Prostate gland (tissue), 2 donors: ENCODE data around the gene ABCD2. TPM values are rescaled to one million over a fixed set of nuclear protein-coding genes. Genes with fewer than 3 reads are reported as not detected.
"Not testable (repeated sequence)": the region's sequence is repeated elsewhere in the genome, so short reads cannot be mapped to it uniquely, and the experiment has no call there.

Experiments
- DNase-seq: peaks from one replicate; pipeline ENCODE4 v3.0.0-alpha.2; 2019; ENCODE audit warnings: low spot score
- H3K27ac ChIP-seq, 2 donors: fragments of 200-600 bp; sonication (generic); 2 replicates each; pipeline ENCODE4 v1.5.1; 2017 to 2019
- H3K27me3 ChIP-seq: fragments of 200-600 bp; sonication (generic); replicated peaks from 2 replicates; pipeline ENCODE4 v1.5.1; 2019; ENCODE audit not compliant: insufficient read depth
- H3K36me3 ChIP-seq, 2 donors: fragments of 200-600 bp; sonication (generic); 1 replicate in 1 of 2; 2 replicates in 1 of 2; pipeline versions ENCODE4 v1.5.1 to v1.8.1; 2017 to 2019
- H3K4me1 ChIP-seq: fragments of 200-600 bp; sonication (generic); replicated peaks from 2 replicates; pipeline ENCODE4 v1.5.1; 2019
- H3K4me3 ChIP-seq, 2 donors: fragments of 200-600 bp; sonication (generic); 2 replicates each; pipeline ENCODE4 v1.5.1; 2017 to 2019
- H3K9me3 ChIP-seq: fragments of 200-600 bp; sonication (generic); 2 replicates; pipeline ENCODE4 v1.5.1; 2017
- POLR2A ChIP-seq: fragments of 450-650 bp; IDR thresholded peaks from one replicate; pipeline ENCODE4 v1.6.1; 2016; ENCODE audit warnings: antibody characterized with exemption, mild to moderate bottlenecking
- POLR2AphosphoS5 ChIP-seq: sonication (generic); formaldehyde crosslinking; IDR thresholded peaks from one replicate; pipeline ENCODE4 v1.6.1; 2017; ENCODE audit warnings: antibody characterized with exemption
- WGBS: methylation state at CpG from one replicate; pipeline ENCODE4 v1.1.5; 2018; 5-methylcytosine and 5-hydroxymethylcytosine counted together
- intact Hi-C: fragments of 100-400 bp; cut with DNase I; formaldehyde crosslinking; loops from one replicate; pipeline ENCODE4 v1.14.2; 2022
- total RNA-seq, 2 donors: library from RNA; depleted of rRNA; stranded (reverse); fragments of >200 nt; gene quantifications; one replicate each; pipeline ENCODE4 v1.1.0, GENCODE V29; 2016
- TF ChIP-seq, protein P1 (sequence below), 4 experiments: fragments of 200-600 bp in 2 of 4; fragments of 450-650 bp in 2 of 4; sonication (generic) in 2 of 4; IDR thresholded peaks; 1 replicate in 3 of 4; 2 replicates in 1 of 4; pipeline ENCODE4 v1.5.1; 2016 to 2019; ENCODE audit warnings: antibody characterized with exemption in 4 of 4, mild to moderate bottlenecking in 2 of 4, moderate library complexity in 2 of 4

The ABCD2 gene
- total RNA-seq, 2 donors from 2014 or later: 0.40 TPM; not detected in 1

- TF ChIP-seq, protein P1, sequence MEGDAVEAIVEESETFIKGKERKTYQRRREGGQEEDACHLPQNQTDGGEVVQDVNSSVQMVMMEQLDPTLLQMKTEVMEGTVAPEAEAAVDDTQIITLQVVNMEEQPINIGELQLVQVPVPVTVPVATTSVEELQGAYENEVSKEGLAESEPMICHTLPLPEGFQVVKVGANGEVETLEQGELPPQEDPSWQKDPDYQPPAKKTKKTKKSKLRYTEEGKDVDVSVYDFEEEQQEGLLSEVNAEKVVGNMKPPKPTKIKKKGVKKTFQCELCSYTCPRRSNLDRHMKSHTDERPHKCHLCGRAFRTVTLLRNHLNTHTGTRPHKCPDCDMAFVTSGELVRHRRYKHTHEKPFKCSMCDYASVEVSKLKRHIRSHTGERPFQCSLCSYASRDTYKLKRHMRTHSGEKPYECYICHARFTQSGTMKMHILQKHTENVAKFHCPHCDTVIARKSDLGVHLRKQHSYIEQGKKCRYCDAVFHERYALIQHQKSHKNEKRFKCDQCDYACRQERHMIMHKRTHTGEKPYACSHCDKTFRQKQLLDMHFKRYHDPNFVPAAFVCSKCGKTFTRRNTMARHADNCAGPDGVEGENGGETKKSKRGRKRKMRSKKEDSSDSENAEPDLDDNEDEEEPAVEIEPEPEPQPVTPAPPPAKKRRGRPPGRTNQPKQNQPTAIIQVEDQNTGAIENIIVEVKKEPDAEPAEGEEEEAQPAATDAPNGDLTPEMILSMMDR (IDR thresholded peaks at IDR 0.05): no peak
- TF ChIP-seq POLR2A (no peak), POLR2AphosphoS5 (no peak)
- no peaks in the 10 kb centered on the region for H3K9me3 ChIP-seq
- H3K4me3 ChIP-seq: no peak overlapping the region
- no peaks in the 10 kb centered on the region for H3K36me3 ChIP-seq
- H3K27me3 ChIP-seq: no peaks in the 10 kb centered on the region
- no peaks in the 10 kb centered on the region for H3K4me1 ChIP-seq
- no peak for DNase-seq
- H3K27ac ChIP-seq: no peak overlapping the region
- intact Hi-C loops: no loop called here
Observed at GRCh38 chr12:39572551-39572950, 47.1 kb downstream of the ABCD2 start.

DNA sequence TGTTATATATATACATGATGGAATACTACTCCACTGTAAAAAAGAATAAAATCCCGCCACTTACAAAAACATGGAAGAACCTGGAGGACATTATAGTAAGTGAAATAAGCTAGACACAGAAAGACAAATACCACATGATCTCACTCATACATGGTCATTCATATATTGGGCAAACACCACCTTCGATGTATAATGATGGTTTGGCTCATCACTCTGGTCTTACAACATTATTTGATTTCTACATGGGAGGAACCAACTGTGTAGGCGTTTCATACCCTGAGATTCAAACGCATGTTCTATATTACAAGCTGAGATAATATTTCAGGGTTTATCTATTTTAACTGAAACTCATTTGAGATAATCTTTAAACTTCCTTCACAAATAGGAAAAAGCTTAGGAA, 48.3 kb downstream of the ABCD2 start:
- no peaks in the 10 kb centered on the region for H3K9me3 ChIP-seq
- no peaks in the 10 kb centered on the region for H3K36me3 ChIP-seq
- intact Hi-C loops: no loop called here
- no peak overlapping the region for H3K4me3 ChIP-seq
- TF ChIP-seq, protein P1 (IDR thresholded peaks at IDR 0.05): no peak
- TF ChIP-seq POLR2AphosphoS5 (no peak), POLR2A (no peak)
- no peaks in the 10 kb centered on the region for H3K4me1 ChIP-seq
- H3K27ac ChIP-seq: no peak overlapping the region
- 61% methylated on average over 4 of the region's 4 CpGs for WGBS
- DNase-seq: no peak
- H3K27me3 ChIP-seq: no peaks in the 10 kb centered on the region

- Histone ChIP-seq H3K36me3 (no peaks in the 10 kb centered on the region), H3K27me3 (no peaks in the 10 kb centered on the region), H3K4me3 (no peak overlapping the region), H3K4me1 (no peaks in the 10 kb centered on the region), H3K9me3 (no peaks in the 10 kb centered on the region), H3K27ac (no peak overlapping the region)
- TF ChIP-seq POLR2AphosphoS5: no peak
- TF ChIP-seq, protein P1 (IDR thresholded peaks at IDR 0.05): no peak
- TF ChIP-seq POLR2A: no peak
- no peak for DNase-seq
- intact Hi-C loops: no loop called here
Observed at GRCh38 chr12:39553476-39553875, 66.1 kb downstream of the ABCD2 start.

DNA sequence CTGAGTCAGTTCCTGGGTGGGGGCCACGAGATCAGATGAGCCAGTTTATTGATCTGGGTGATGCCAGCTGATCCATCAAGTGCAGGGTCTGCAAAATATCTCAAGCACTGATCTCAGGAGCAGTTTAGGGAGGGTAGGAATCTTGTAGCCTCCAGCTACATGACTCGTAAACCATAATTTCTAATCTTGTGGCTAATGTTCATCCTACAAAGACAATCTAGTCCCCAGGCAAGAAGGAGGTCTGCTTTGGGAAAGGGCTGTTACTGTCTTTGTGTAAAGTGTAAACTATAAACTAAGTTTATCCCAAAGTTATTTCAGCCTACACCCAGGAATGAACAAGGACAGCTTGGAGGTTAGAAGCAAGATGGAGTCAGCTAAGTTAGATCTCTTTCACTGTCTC, 75.4 kb downstream of the ABCD2 start:
- intact Hi-C loops, H3K27ac ChIP-seq, H3K9me3 ChIP-seq, H3K4me3 ChIP-seq, H3K4me1 ChIP-seq, H3K27me3 ChIP-seq, DNase-seq, H3K36me3 ChIP-seq: not testable (repeated sequence)
- WGBS: 55% methylated on average over 2 of the region's 2 CpGs

GRCh38 chr12:39541471-39541870, 78.1 kb downstream of the ABCD2 start:
- Histone ChIP-seq H3K9me3 (no peaks in the 10 kb centered on the region), H3K4me3 (no peak overlapping the region), H3K36me3 (no peaks in the 10 kb centered on the region), H3K4me1 (no peaks in the 10 kb centered on the region), H3K27ac (no peak overlapping the region), H3K27me3 (no peaks in the 10 kb centered on the region)
- 82% methylated on average over 2 of the region's 2 CpGs for WGBS
- no peak for TF ChIP-seq POLR2AphosphoS5
- TF ChIP-seq POLR2A: no peak
- TF ChIP-seq, protein P1 (IDR thresholded peaks at IDR 0.05): no peak
- DNase-seq: no peak
- intact Hi-C loops: no loop called here
